RWPE2 (cell line): Measurements from ENCODE around the gene PITPNB.

Experiments used
- ATAC-seq: fragments of 200-7000 bp; cut with Tn5 transposase; 3 replicates; pipeline ENCODE4 v1.9.1; 2021; ENCODE audit warnings: low read depth
- DNase-seq: peaks from one replicate; pipeline ENCODE4 v3.0.0-alpha.2; 2020; ENCODE audit warnings: low spot score
- H3K27ac ChIP-seq: fragments of 450-650 bp; 2 replicates; pipeline ENCODE4 v1.5.1; 2017; ENCODE audit warnings: mild to moderate bottlenecking; ENCODE audit not compliant: poor library complexity, severe bottlenecking
- H3K27me3 ChIP-seq: fragments of 250-450 bp; sonication (Bioruptor Pico); 2 replicates; pipeline ENCODE4 v1.5.1; 2021; ENCODE audit warnings: mild to moderate bottlenecking, moderate library complexity; ENCODE audit not compliant: insufficient read depth, poor library complexity, severe bottlenecking
- H3K36me3 ChIP-seq: fragments of 250-450 bp; sonication (Bioruptor Pico); 2 replicates; pipeline ENCODE4 v1.5.1; 2020; ENCODE audit warnings: low read depth, mild to moderate bottlenecking, moderate library complexity
- H3K4me1 ChIP-seq: fragments of 250-450 bp; sonication (Bioruptor Pico); 2 replicates; pipeline ENCODE4 v1.5.1; 2021; ENCODE audit warnings: mild to moderate bottlenecking, moderate library complexity; ENCODE audit not compliant: insufficient read depth, poor library complexity, severe bottlenecking
- H3K4me3 ChIP-seq: fragments of 250-450 bp; sonication (Bioruptor Pico); 2 replicates; pipeline ENCODE4 v1.5.1; 2021; ENCODE audit warnings: mild to moderate bottlenecking, moderate library complexity; ENCODE audit not compliant: severe bottlenecking
- H3K9me3 ChIP-seq: fragments of 250-450 bp; sonication (Bioruptor Pico); 2 replicates; pipeline ENCODE4 v1.5.1; 2021; ENCODE audit warnings: mild to moderate bottlenecking, moderate library complexity; ENCODE audit not compliant: severe bottlenecking
- TF ChIP-seq, protein P1 (sequence below): fragments of 450-650 bp; IDR thresholded peaks from one replicate; pipeline ENCODE4 v1.5.1; 2017; ENCODE audit warnings: mild to moderate bottlenecking, moderate library complexity; ENCODE audit not compliant: poor library complexity, severe bottlenecking

PITPNB gene

DNA sequence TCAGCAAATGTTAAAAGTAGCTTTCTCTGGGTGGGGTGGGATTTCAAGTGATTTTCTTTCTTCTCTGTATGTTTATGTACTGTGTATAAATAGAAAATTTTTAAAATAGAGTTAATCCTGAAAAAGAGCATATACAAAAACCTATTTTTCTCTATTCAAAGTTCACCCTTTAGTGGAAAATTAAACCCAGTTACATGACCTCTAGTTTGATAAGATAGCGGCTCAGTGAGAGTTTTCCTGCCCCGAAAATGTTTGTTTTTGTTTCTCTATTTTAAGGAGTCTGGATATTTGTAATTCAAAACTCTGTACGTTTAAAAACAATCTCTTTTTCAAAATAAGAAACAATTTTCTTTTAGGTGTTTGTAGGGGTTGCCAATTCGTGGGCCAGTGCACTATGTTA, 42.1 kb upstream of the PITPNB start:
- Histone ChIP-seq H3K27ac (no peak overlapping the region), H3K36me3 (no peaks in the 10 kb centered on the region), H3K4me3 (no peak overlapping the region), H3K4me1 (no peaks in the 10 kb centered on the region), H3K9me3 (no peaks in the 10 kb centered on the region), H3K27me3 (no peaks in the 10 kb centered on the region)
- TF ChIP-seq, protein P1, sequence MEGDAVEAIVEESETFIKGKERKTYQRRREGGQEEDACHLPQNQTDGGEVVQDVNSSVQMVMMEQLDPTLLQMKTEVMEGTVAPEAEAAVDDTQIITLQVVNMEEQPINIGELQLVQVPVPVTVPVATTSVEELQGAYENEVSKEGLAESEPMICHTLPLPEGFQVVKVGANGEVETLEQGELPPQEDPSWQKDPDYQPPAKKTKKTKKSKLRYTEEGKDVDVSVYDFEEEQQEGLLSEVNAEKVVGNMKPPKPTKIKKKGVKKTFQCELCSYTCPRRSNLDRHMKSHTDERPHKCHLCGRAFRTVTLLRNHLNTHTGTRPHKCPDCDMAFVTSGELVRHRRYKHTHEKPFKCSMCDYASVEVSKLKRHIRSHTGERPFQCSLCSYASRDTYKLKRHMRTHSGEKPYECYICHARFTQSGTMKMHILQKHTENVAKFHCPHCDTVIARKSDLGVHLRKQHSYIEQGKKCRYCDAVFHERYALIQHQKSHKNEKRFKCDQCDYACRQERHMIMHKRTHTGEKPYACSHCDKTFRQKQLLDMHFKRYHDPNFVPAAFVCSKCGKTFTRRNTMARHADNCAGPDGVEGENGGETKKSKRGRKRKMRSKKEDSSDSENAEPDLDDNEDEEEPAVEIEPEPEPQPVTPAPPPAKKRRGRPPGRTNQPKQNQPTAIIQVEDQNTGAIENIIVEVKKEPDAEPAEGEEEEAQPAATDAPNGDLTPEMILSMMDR = no peak
- DNase-seq = no peak
- ATAC-seq = no peak

DNA sequence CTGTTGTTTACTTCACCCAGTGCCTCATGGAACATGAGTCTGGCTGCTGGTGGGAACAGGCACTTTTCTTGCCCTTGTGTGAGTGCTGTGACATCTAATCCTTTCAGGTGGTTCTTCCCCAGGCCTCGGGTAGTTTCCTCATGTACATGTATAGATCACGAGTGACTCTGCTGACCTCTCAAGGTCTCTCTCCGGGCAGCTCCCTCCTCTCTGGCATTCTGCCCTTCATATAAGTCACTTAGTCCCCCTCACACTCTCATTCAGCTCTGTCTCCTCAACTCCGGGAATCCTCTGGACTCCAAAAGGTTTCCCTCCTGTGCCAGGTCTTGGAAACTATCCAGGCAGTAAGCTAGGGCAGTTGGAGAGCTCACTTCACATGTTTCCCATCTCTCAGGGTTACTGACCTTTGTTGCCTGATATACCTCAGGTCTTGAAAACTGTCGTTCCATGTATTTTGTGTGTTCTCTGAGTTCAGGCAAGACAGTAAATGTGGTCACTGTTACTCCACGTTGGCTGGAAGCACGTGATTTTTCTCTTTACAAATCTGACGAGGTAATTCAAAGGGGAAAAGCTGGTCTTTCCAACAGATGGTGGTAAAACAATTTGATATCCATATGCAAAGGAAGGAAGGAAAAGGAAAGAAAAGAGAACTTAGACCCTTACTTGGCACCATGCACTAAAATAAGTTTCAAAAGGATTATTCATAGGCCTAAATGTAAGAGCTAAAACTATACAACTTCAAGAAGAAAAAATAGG, 40.5 kb upstream of the PITPNB start:
- no peak overlapping the region for H3K4me3 ChIP-seq
- TF ChIP-seq, protein P1 = no peak
- H3K36me3 ChIP-seq = no peaks in the 10 kb centered on the region
- H3K27me3 ChIP-seq = no peaks in the 10 kb centered on the region
- H3K4me1 ChIP-seq = no peaks in the 10 kb centered on the region
- ATAC-seq (no peak), DNase-seq (no peak)
- H3K9me3 ChIP-seq = no peaks in the 10 kb centered on the region
- no peak overlapping the region for H3K27ac ChIP-seq

DNA sequence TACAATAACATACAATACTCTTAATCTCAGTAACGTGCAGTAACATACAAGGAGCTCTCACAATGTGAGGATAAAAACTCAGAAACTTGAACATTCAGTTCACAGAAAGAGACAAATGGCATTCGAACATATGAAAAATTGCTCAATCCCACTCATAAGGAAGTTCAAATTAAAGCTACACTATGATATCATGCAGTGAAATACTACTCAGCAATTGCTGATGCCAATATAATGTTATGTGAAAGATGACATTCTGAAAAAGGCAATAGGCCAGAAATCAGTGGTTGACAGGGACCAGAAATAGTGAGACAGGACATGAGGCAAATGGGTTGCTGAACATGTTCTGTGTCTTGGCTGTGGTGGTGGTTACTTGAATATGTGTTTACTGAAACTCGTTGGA, 33.7 kb upstream of the PITPNB start:
- no peaks in the 10 kb centered on the region for H3K36me3 ChIP-seq
- no peak overlapping the region for H3K27ac ChIP-seq
- TF ChIP-seq, protein P1 = no peak
- no peak overlapping the region for H3K4me3 ChIP-seq
- H3K9me3 ChIP-seq = no peaks in the 10 kb centered on the region
- no peak for ATAC-seq
- no peak for DNase-seq
- H3K4me1 ChIP-seq = no peaks in the 10 kb centered on the region
- no peaks in the 10 kb centered on the region for H3K27me3 ChIP-seq

DNA sequence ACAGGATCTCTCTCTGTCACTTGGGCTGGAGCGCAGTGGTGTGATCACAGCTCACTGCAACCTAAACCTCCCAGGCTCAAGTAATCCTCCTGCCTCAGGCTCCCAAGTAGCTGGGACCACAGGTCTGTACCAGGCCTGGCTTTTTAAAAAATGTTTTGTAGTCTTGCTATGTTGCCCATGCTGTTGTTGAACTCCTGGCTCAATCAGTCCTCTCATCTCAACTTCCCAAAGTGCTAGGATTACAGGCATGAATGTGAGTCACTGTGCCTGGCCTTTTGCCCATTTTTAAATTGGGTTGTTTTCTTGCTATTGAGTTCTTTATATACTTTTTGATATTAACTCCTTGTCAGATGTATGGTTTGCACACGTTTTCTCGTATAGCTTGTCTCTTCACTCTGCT, 33.0 kb upstream of the PITPNB start:
- DNase-seq (no peak), ATAC-seq (no peak)
- TF ChIP-seq, protein P1 = no peak
- Histone ChIP-seq H3K4me3 (no peak overlapping the region), H3K36me3 (no peaks in the 10 kb centered on the region), H3K9me3 (no peaks in the 10 kb centered on the region), H3K27ac (no peak overlapping the region), H3K4me1 (no peaks in the 10 kb centered on the region), H3K27me3 (no peaks in the 10 kb centered on the region)

DNA sequence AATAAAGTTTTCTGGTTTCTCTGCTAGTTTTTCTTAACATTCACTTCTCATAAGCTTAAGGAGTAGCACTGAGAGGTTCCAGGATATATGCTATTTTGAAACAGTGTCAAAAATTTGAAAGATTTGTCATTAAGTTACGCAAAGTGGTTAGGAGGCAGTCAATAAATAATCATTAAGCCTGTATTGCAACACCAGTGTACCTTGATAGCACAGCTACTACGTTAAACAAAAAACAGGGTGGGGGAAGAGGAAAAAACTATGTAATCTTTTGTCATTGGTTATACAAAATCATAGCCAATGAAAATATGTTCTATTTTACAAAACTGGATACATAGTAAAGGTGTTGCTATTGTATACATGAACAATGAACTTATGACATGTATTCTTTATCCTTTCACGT, 30.4 kb upstream of the PITPNB start:
- no peaks in the 10 kb centered on the region for H3K9me3 ChIP-seq

More for the DNA sequence above, 30.4 kb upstream of the PITPNB start:
- TF ChIP-seq, protein P1 = no peak
- DNase-seq (no peak), ATAC-seq (no peak)
- Histone ChIP-seq H3K27ac (no peak overlapping the region), H3K27me3 (no peaks in the 10 kb centered on the region), H3K4me1 (no peaks in the 10 kb centered on the region), H3K36me3 (no peaks in the 10 kb centered on the region), H3K4me3 (no peak overlapping the region)
